Heart right ventricle (tissue), 16 donors: ENCODE measurements around the gene TYW3. TPM values are rescaled to one million over a fixed set of nuclear protein-coding genes. Genes with fewer than 3 reads are reported as not detected.

ENCODE experiments used
- ATAC-seq, 8 donors: fragments of 200-7000 bp; cut with Tn5 transposase; one replicate each; pipeline ENCODE4 v1.9.1; 2020; ENCODE audit warnings: mild to moderate bottlenecking in 8 of 8, moderate library complexity in 8 of 8, moderate number of reproducible peaks in 1 of 8
- DNase-seq, 2 donors: peaks; one replicate each; pipeline ENCODE4 v3.0.0-alpha.2; 2020
- H3K27ac ChIP-seq, 10 donors: fragments of 200-600 bp; sonication (generic) in 2 of 10; one replicate each; pipeline versions ENCODE4 v1.5.0 to v1.8.0; 2020 to 2022; ENCODE audit warnings: mild to moderate bottlenecking in 3 of 10
- H3K27me3 ChIP-seq, 7 donors: fragments of 200-600 bp; one replicate each; pipeline ENCODE4 v1.8.0; 2021 to 2022; ENCODE audit warnings: mild to moderate bottlenecking in 2 of 7
- H3K36me3 ChIP-seq, 9 donors: fragments of 200-600 bp; sonication (generic) in 1 of 9; one replicate each; pipeline versions ENCODE4 v1.5.0 to v1.8.0; 2020 to 2022; ENCODE audit warnings: mild to moderate bottlenecking in 2 of 9
- H3K4me1 ChIP-seq, 9 donors: fragments of 200-600 bp; sonication (generic) in 1 of 9; one replicate each; pipeline versions ENCODE4 v1.5.0 to v1.8.0; 2020 to 2022; ENCODE audit warnings: mild to moderate bottlenecking in 4 of 9
- H3K4me3 ChIP-seq, 10 donors: fragments of 200-600 bp; sonication (generic) in 2 of 10; one replicate each; pipeline versions ENCODE4 v1.5.0 to v1.8.0; 2020 to 2022; ENCODE audit warnings: mild to moderate bottlenecking in 7 of 10, moderate library complexity in 2 of 10
- H3K9me3 ChIP-seq, 11 donors: fragments of 200-600 bp in 10 of 11; sonication (generic) in 2 of 11; one replicate each; pipeline versions ENCODE4 v1.5.0 to v1.8.0; 2013 to 2022; ENCODE audit warnings: mild to moderate bottlenecking in 2 of 11, control low read depth in 1 of 11, moderate library complexity in 1 of 11
- CTCF ChIP-seq, 9 donors: fragments of 200-600 bp; sonication (generic) in 2 of 9; IDR thresholded peaks; one replicate each; pipeline versions ENCODE4 v1.5.0 to v1.8.0; 2021 to 2022; ENCODE audit warnings: antibody characterized with exemption in 9 of 9, mild to moderate bottlenecking in 5 of 9, moderate library complexity in 1 of 9
- WGBS, 2 donors: extraction: QIAGEN DNeasy Blood & Tissue Kit; methylation state at CpG; one replicate each; pipeline ENCODE4 v1.1.7; 2013; ENCODE audit warnings: inconsistent platforms in 1 of 2; 5-methylcytosine and 5-hydroxymethylcytosine counted together
- intact Hi-C, 10 donors: fragments of 100-400 bp; cut with DNase I; formaldehyde crosslinking; loops; one replicate each; pipeline versions ENCODE4 v1.11.1 to v1.14.2; 2022
- polyA plus RNA-seq, 2 donors: library from polyadenylated mRNA; stranded (reverse); fragments of 200-250 nt; gene quantifications; one replicate each; pipeline ENCODE4 v1.2.3, GENCODE V29; 2013
- total RNA-seq, 10 donors: library from RNA; stranded (reverse); fragmentation: NEBNext Ultra II Directional in 3 of 10; extraction: Animal tissue kit (Norgen Biotek cat#: 25700) in 3 of 10; gene quantifications; one replicate each; pipeline versions ENCODE4 v1.2.1 to v1.2.4, GENCODE V29; 2021 to 2023
- donor health status: Arrhythmogenic right ventricular cardiomyopathy.
- donor health status: ischemic (EF 13 %, LVEDD 7.1; RV severe dilation, severe dysfunction).
- donor health status: healthy with polysubstance abuse.
- donor health status: DM: no; HTN: yes; CAD: no.
- donor health status: DM: no; HTN: no; CAD: no.
- donor health status: ischemic (EF 25% LVEDD 6.9; RV normal size, moderate dysfunction).
- donor health status: ischemic (EF 25% LVEDD 5.7; RV mildly dilated, moderate dysfunction).
- donor health status: healthy.
- donor health status: DM: yes; HTN: yes; CAD: no.
- donor health status: Ischemic cardiomyopathy.
- donor health status: ischemic (EF 35%, LVEDD 5.7; RV mildly dilated, moderate dysfunction).
- donor health status: nonischemic (EF 11% LVEDD 7.7; RV severe dilation, severe dysfunction).
- donor health status: DM: yes; HTN: yes; CAD: no.
- donor health status: PGD.
- donor health status: ischemic (EF 29% LVEDD 5.4; RV normal size, mild dysfunction).
- donor health status: nonischemic (EF 23%, LVEDD 6.1; RV moderate dilation, normal function).

TYW3 gene
- total and polyA plus RNA-seq, 12 donors: 9.9 to 32.2 (median 20.3) TPM

GRCh38 chr1:74716822-74717221 is 16.1 kb upstream of the TYW3 start:
- WGBS, 2 donors: 99 to 100% methylated on average over 1 of the region's 1 CpG
- Histone ChIP-seq H3K4me1 (peaks cover 0 to 14% (median 0%) of the 10 kb centered on the region in 9 donors), H3K27me3 (no peaks in the 10 kb centered on the region), H3K4me3 (no peak overlapping the region), H3K36me3 (peaks cover 0 to 100% (median 9%) of the 10 kb centered on the region in 9 donors), H3K9me3 (no peaks in the 10 kb centered on the region), H3K27ac (no peak overlapping the region)
- no peak for DNase-seq
- TF ChIP-seq CTCF (IDR thresholded peaks at IDR 0.05): no peak
- intact Hi-C loops: no loop called here
- no peak for ATAC-seq

DNA sequence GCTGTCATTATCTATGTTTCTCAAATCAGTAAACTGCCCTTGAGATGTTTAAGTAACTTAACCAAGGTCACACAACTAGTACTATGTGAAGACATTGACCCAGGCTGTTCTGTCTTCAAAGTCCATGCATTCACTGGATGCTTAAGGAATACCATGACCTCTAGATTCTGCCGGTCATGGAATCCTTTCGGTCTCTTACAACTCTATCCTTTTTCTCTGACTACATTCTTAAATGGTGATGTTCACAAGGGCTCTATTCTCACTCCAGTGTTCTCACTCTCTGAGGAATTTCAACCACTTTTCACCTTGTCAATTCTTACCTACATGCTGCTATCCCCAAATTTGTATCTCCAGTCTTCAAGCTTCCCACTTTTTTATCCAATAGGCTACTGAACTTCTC is 15.3 kb upstream of the TYW3 start:
- H3K4me1 ChIP-seq: peaks cover 0 to 12% (median 0%) of the 10 kb centered on the region in 9 donors
- no peak overlapping the region for H3K27ac ChIP-seq
- no peak for TF ChIP-seq CTCF (IDR thresholded peaks at IDR 0.05)
- DNase-seq: no peak
- intact Hi-C loops: no loop called here
- H3K27me3 ChIP-seq: no peaks in the 10 kb centered on the region
- WGBS, 2 donors: 86 to 91% methylated on average over 2 of the region's 2 CpGs
- no peak overlapping the region for H3K4me3 ChIP-seq
- H3K9me3 ChIP-seq: no peaks in the 10 kb centered on the region
- H3K36me3 ChIP-seq: peaks cover 0 to 100% (median 16%) of the 10 kb centered on the region in 9 donors
- no peak for ATAC-seq

DNA sequence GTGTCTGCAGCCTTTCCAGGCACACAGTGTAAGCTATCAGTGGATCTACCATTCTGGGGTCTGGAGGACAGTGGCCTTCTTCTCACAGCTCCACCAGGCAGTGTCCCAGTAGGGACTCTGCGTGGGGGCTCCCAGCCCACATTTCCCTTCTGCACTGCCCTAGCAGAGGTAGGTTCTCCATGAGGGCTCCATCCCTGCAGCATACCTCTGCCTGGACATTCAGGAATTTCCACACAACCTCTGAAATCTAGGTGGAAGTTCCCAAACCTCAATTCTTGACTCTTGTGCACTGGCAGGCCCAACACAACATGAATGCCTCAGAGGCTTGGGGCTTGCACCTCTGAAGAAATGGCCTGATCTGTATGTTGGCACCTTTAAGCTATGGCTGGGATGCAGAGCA is 6.9 kb upstream of the TYW3 start:
- no peak for ATAC-seq
- peaks cover 0 to 27% (median 12%) of the 10 kb centered on the region in 9 donors for H3K4me1 ChIP-seq
- 97 to 100% methylated on average over 1 of the region's 1 CpG for WGBS, 2 donors
- TF ChIP-seq CTCF (IDR thresholded peaks at IDR 0.05): no peak
- no peak overlapping the region for H3K4me3 ChIP-seq
- DNase-seq: no peak
- H3K36me3 ChIP-seq: peaks cover 0 to 44% (median 37%) of the 10 kb centered on the region in 9 donors
- intact Hi-C loops: no loop called here
- peaks cover 0 to 9% (median 0%) of the 10 kb centered on the region in 11 donors for H3K9me3 ChIP-seq
- H3K27me3 ChIP-seq: no peaks in the 10 kb centered on the region
- H3K27ac ChIP-seq: no peak overlapping the region

- no peak for TF ChIP-seq CTCF (IDR thresholded peaks at IDR 0.05)
- Histone ChIP-seq H3K4me1 (peaks cover 0 to 37% (median 21%) of the 10 kb centered on the region in 9 donors), H3K9me3 (peaks cover 0 to 9% (median 0%) of the 10 kb centered on the region in 11 donors), H3K27me3 (no peaks in the 10 kb centered on the region), H3K4me3 (no peak overlapping the region), H3K36me3 (peaks cover 0 to 17% (median 10%) of the 10 kb centered on the region in 9 donors), H3K27ac (no peak overlapping the region)
- intact Hi-C loops: no loop called here
- ATAC-seq (no peak), DNase-seq (no peak)
- whole genome bisulfite sequencing, 2 donors: 30 to 53% methylated on average over 3 of the region's 3 CpGs
Measured at GRCh38 chr1:74728736-74729135, 4.2 kb upstream of the TYW3 start.
